Measurements from ENCODE around the gene SPCS1. TPM values are rescaled to one million over a fixed set of nuclear protein-coding genes. Genes with fewer than 3 reads are reported as not detected.

Gene SPCS1
- total and polyA plus RNA-seq, 8 donors: 0.58 to 332 (median 84.8) TPM

DNA sequence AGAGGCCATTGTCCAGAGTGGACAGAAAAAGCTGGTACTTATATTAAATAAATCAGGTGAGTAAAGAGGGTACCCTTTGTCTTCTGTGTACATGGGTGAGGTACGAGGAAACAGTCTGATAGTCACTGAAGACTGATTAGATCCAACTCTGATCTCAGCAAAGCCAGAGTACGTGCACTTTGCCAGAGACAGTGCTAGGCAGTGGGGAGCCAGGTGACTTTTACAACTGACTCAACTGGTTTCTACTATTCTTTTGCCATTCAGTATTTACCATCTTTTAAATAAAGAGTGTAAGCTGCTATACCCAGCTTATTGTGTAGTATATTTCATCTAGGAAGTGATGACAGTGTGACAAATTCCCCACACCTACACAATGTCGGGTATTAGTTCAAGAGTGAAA, 16.8 kb upstream of the SPCS1 start:
- TF ChIP-seq POLR2AphosphoS5 (IDR thresholded peaks at IDR 0.05): no peak
- TF ChIP-seq, protein P1, sequence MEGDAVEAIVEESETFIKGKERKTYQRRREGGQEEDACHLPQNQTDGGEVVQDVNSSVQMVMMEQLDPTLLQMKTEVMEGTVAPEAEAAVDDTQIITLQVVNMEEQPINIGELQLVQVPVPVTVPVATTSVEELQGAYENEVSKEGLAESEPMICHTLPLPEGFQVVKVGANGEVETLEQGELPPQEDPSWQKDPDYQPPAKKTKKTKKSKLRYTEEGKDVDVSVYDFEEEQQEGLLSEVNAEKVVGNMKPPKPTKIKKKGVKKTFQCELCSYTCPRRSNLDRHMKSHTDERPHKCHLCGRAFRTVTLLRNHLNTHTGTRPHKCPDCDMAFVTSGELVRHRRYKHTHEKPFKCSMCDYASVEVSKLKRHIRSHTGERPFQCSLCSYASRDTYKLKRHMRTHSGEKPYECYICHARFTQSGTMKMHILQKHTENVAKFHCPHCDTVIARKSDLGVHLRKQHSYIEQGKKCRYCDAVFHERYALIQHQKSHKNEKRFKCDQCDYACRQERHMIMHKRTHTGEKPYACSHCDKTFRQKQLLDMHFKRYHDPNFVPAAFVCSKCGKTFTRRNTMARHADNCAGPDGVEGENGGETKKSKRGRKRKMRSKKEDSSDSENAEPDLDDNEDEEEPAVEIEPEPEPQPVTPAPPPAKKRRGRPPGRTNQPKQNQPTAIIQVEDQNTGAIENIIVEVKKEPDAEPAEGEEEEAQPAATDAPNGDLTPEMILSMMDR (IDR thresholded peaks at IDR 0.05): no peak
- no peak for TF ChIP-seq POLR2A (IDR thresholded peaks at IDR 0.05)
- no peak for TF ChIP-seq EP300 (IDR thresholded peaks at IDR 0.05)

DNA sequence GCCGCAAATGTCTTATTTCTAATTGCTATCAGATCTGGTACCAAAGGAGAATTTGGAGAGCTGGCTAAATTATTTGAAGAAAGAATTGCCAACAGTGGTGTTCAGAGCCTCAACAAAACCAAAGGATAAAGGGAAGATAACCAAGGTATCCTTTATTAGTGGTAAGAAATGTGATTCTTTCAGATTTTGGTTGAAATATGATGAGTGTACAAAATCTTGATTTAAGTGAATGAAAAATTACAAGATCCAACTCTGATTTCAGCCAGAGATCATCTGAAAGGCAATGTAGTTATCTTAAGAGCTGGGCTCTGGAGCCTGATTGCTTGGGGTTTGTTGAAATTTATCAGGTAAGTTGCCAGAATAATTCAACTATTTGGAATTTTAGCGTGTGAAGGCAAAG, 15.3 kb upstream of the SPCS1 start:
- no peak for DNase-seq
- peaks cover 9 to 38% (median 38%) of the 10 kb centered on the region in 4 donors for H3K4me1 ChIP-seq
- H3K27me3 ChIP-seq: no peaks in the 10 kb centered on the region
- no peak overlapping the region for H3K4me3 ChIP-seq
- H3K36me3 ChIP-seq: peaks cover 72 to 87% (median 86%) of the 10 kb centered on the region in 4 donors
- WGBS, 5 donors: 85 to 96% (median 91%) methylated on average over 2 of the region's 2 CpGs
- TF ChIP-seq, protein P1 (IDR thresholded peaks at IDR 0.05): no peak
- TF ChIP-seq EP300 (IDR thresholded peaks at IDR 0.05): no peak
- no peak for TF ChIP-seq POLR2AphosphoS5 (IDR thresholded peaks at IDR 0.05)
- no peak for TF ChIP-seq POLR2A (IDR thresholded peaks at IDR 0.05)
- intact Hi-C loops (cut with DNase I; ENCODE audit: low total_unique reads): no loop called here
- no peaks in the 10 kb centered on the region for H3K9me3 ChIP-seq
- peak overlapping the region in 1 of 5 donors; percentile 3 for H3K27ac ChIP-seq

More for the DNA sequence above, 16.8 kb upstream of the SPCS1 start:
- Histone ChIP-seq H3K36me3 (peaks cover 60 to 73% (median 72%) of the 10 kb centered on the region in 4 donors), H3K4me3 (peak overlapping the region in 1 of 4 donors; percentile 86), H3K9me3 (no peaks in the 10 kb centered on the region), H3K27ac (peak overlapping the region in 4 of 5 donors; percentile 92 to 100 (median 94)), H3K27me3 (no peaks in the 10 kb centered on the region), H3K4me1 (peaks cover 9 to 47% (median 46%) of the 10 kb centered on the region in 4 donors)
- 48 to 74% (median 60%) methylated on average over 3 of the region's 3 CpGs for WGBS, 5 donors
- DNase-seq: no peak
- intact Hi-C loops (cut with DNase I; ENCODE audit: low total_unique reads): no loop called here

DNA sequence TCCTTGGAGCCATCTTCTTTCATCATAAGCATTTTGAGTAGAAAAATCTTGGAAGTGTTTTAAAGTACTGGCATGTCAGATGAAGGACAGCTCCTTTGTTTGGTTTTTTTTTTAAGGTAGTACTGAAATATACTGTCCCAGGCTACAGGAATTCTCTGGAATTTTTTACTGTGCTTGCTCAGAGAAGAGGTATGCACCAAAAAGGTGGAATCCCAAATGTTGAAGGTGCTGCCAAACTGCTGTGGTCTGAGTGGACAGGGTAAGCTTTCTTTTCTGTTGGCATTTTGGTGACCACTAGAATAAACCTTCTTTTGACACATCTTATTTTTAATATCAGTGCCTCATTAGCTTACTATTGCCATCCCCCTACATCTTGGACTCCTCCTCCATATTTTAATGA, 12.8 kb upstream of the SPCS1 start:
- no peak for DNase-seq
- TF ChIP-seq, protein P1 (IDR thresholded peaks at IDR 0.05): no peak
- no peak for TF ChIP-seq EP300 (IDR thresholded peaks at IDR 0.05)
- TF ChIP-seq POLR2A (IDR thresholded peaks at IDR 0.05): no peak
- no peak for TF ChIP-seq POLR2AphosphoS5 (IDR thresholded peaks at IDR 0.05)
- peaks cover 88 to 100% (median 100%) of the 10 kb centered on the region in 4 donors for H3K36me3 ChIP-seq
- H3K4me1 ChIP-seq: peaks cover 0 to 26% (median 18%) of the 10 kb centered on the region in 4 donors
- intact Hi-C loops (cut with DNase I; ENCODE audit: low total_unique reads): no loop called here
- H3K4me3 ChIP-seq: no peak overlapping the region
- H3K27ac ChIP-seq: no peak overlapping the region
- H3K27me3 ChIP-seq: no peaks in the 10 kb centered on the region
- H3K9me3 ChIP-seq: no peaks in the 10 kb centered on the region

DNA sequence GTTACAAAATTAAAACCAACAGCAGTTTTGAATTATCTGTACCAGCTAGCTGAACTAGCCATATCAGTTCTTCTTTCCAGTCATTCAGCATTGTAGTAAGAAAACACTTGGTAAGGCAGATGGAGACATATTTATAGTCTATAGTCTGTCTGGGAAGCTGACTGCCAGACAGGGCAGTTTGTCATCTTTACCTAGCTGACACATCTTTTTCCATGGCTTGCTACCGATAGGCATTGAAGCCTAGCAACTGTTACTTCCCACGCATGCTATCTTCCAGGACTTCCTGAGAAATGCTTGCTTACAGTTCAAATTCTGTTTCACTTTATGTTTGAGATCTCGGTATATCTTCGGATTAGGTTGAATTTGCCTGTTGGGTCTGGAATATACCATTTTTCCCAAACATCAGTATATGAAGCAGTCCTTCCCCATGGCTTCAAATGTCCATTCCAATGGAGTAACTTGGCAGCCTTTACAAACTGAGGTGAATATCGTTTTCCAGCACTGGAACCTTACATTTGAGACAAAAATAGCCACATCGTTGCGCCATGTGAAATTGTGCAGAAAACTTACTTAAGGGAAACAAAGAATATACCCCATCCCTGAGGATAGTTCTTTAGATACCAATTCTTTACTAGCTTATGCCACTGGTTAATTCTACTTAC, 11.2 kb upstream of the SPCS1 start:
- peaks cover 74 to 99% (median 97%) of the 10 kb centered on the region in 4 donors for H3K36me3 ChIP-seq

More for the DNA sequence above, 11.2 kb upstream of the SPCS1 start:
- intact Hi-C loops (cut with DNase I; ENCODE audit: low total_unique reads): no loop called here
- H3K9me3 ChIP-seq: no peaks in the 10 kb centered on the region
- no peak for DNase-seq
- no peak overlapping the region for H3K4me3 ChIP-seq
- no peak overlapping the region for H3K27ac ChIP-seq
- 75 to 92% (median 78%) methylated on average over 7 of the region's 7 CpGs for WGBS, 5 donors
- H3K4me1 ChIP-seq: peaks cover 0 to 18% (median 3%) of the 10 kb centered on the region in 4 donors
- no peaks in the 10 kb centered on the region for H3K27me3 ChIP-seq
- TF ChIP-seq, protein P1 (IDR thresholded peaks at IDR 0.05): no peak
- TF ChIP-seq POLR2A (IDR thresholded peaks at IDR 0.05) (no peak), EP300 (IDR thresholded peaks at IDR 0.05) (no peak), POLR2AphosphoS5 (IDR thresholded peaks at IDR 0.05) (no peak)
